ENCODE measurements around the gene MPHOSPH6. TPM values are rescaled to one million over a fixed set of nuclear protein-coding genes. Genes with fewer than 3 reads are reported as not detected.

MPHOSPH6 gene
- total and polyA plus RNA-seq, 12 donors, result 12.7 to 85.3 (median 23.8) TPM

DNA sequence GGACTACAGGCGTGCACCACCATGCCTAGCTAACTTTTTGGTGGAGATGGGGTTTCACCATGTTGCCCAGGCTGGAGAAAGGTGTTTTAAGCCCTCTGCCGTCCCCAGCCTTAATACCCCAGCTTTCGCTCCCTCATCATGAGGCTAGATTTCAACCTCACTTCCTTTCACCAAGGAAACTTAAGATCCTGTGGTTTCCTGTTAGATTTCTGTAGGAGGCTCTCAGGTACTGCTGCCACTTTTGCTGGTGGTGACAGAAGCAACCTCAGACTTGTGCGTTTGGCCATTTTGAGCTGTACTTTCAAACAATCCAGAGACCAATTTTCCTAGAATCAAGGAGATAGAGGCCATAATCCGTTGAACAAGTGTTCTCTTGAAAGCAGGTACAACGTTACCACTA, 36.2 kb downstream of the MPHOSPH6 start:
- Histone ChIP-seq H3K4me3 (no peak overlapping the region), H3K4me1 (replicated peaks in 1 of 2) (peaks cover 0 to 5% of the 10 kb centered on the region in 2 donors), H3K27ac (no peak overlapping the region), H3K36me3 (replicated peaks in 1 of 2) (no peaks in the 10 kb centered on the region), H3K9me3 (replicated peaks in 1 of 3) (no peaks in the 10 kb centered on the region), H3K27me3 (no peaks in the 10 kb centered on the region)
- no peak for DNase-seq
- TF ChIP-seq POLR2A (IDR thresholded peaks at IDR 0.05), result no peak
- TF ChIP-seq, protein P1, sequence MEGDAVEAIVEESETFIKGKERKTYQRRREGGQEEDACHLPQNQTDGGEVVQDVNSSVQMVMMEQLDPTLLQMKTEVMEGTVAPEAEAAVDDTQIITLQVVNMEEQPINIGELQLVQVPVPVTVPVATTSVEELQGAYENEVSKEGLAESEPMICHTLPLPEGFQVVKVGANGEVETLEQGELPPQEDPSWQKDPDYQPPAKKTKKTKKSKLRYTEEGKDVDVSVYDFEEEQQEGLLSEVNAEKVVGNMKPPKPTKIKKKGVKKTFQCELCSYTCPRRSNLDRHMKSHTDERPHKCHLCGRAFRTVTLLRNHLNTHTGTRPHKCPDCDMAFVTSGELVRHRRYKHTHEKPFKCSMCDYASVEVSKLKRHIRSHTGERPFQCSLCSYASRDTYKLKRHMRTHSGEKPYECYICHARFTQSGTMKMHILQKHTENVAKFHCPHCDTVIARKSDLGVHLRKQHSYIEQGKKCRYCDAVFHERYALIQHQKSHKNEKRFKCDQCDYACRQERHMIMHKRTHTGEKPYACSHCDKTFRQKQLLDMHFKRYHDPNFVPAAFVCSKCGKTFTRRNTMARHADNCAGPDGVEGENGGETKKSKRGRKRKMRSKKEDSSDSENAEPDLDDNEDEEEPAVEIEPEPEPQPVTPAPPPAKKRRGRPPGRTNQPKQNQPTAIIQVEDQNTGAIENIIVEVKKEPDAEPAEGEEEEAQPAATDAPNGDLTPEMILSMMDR (IDR thresholded peaks at IDR 0.05), result no peak
- intact Hi-C loops (cut with DNase I), result no loop called here
- 84 to 90% (median 87%) methylated on average over 6 of the region's 6 CpGs for WGBS, 4 donors

DNA sequence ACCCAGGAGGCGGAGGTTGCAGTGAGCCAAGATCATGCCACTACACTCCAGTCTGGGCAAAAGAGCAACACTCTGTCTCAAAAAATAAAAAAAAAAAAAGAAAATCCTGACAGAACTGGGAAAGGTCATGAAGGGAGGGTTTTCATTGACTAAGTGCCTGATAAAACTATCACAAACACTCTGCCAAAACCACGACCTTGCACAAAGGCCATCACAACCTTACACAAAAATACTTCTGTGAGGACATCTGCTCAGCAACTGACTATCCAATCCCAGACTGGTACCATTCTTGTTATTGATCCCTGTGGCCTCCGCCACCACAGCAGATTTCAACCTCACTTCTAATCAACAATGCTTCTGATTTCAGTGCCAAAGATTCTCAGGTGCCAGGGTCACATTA, 40.1 kb downstream of the MPHOSPH6 start:
- intact Hi-C loops (cut with DNase I), result no loop called here

DNA sequence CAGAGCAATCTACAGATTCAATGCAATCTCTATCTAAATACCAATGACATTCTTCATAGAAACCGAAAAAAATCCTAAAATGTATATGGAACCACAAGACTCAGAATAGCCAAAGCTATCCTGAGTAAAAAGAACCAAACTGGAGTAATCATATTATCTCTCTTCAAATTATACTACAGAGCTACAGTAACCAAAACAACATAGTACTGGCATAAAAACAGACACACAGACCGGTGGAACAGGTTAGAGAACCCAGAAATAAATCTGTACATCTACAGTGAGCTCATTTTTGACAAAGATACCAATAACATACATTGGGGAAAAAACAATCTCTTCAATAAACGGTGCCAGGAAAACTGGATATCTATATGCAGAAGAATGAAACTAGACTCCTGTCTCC, 45.4 kb downstream of the MPHOSPH6 start:
- Histone ChIP-seq H3K9me3 (replicated peaks in 1 of 3) (no peaks in the 10 kb centered on the region), H3K4me1 (replicated peaks in 1 of 2) (peaks cover 0 to 3% of the 10 kb centered on the region in 2 donors), H3K27ac (no peak overlapping the region), H3K27me3 (no peaks in the 10 kb centered on the region), H3K4me3 (no peak overlapping the region), H3K36me3 (replicated peaks in 1 of 2) (no peaks in the 10 kb centered on the region)
- TF ChIP-seq, protein P1 (IDR thresholded peaks at IDR 0.05), result no peak
- TF ChIP-seq POLR2A (IDR thresholded peaks at IDR 0.05), result no peak
- intact Hi-C loops (cut with DNase I), result no loop called here
- no peak for DNase-seq
- WGBS, 4 donors, result 87 to 96% (median 88%) methylated on average over 3 of the region's 3 CpGs

More for the DNA sequence above, 40.1 kb downstream of the MPHOSPH6 start:
- peak; percentile 32 to 80 (median 66) for DNase-seq
- Histone ChIP-seq H3K27me3 (no peaks in the 10 kb centered on the region), H3K4me1 (replicated peaks in 1 of 2) (peaks cover 0 to 5% of the 10 kb centered on the region in 2 donors), H3K4me3 (no peak overlapping the region), H3K27ac (peak overlapping the region in 2 of 5 donors; percentile 6 to 66), H3K36me3 (replicated peaks in 1 of 2) (no peaks in the 10 kb centered on the region), H3K9me3 (replicated peaks in 1 of 3) (no peaks in the 10 kb centered on the region)
- 51 to 71% (median 56%) methylated on average over 3 of the region's 3 CpGs for WGBS, 4 donors
- TF ChIP-seq, protein P1 (IDR thresholded peaks at IDR 0.05), result no peak
- TF ChIP-seq POLR2A (IDR thresholded peaks at IDR 0.05), result no peak

DNA sequence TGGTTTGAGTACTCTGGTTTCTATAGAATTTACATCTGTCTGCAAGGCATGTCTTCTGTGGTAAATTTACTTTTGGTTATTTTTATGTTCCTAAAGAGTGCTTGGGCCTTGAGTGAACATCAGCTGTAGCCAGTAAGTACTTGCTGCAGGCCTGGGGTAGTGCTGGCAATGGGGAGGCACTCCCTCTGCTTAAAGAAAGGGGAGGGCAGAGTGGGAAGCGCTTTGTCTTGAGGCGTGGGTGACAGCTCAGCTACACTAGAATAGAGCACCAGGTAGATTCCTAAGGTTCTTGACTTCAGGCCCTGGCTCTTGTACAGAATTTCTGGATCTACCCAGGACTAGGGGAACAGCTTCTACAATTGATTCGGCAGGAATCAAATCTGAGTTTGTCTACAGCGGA, 50.6 kb downstream of the MPHOSPH6 start:
- TF ChIP-seq, protein P1 (IDR thresholded peaks at IDR 0.05), result no peak
- no peak for TF ChIP-seq POLR2A (IDR thresholded peaks at IDR 0.05)
- Histone ChIP-seq H3K4me1 (replicated peaks in 1 of 2) (no peaks in the 10 kb centered on the region), H3K27ac (no peak overlapping the region), H3K4me3 (no peak overlapping the region), H3K27me3 (no peaks in the 10 kb centered on the region), H3K9me3 (replicated peaks in 1 of 3) (no peaks in the 10 kb centered on the region), H3K36me3 (replicated peaks in 1 of 2) (no peaks in the 10 kb centered on the region)
- intact Hi-C loops (cut with DNase I), result no loop called here
- WGBS, 4 donors, result 70 to 74% (median 70%) methylated on average over 4 of the region's 4 CpGs
- no peak for DNase-seq
